Natural killer cell (primary cell): ENCODE measurements around the gene PRODH2. TPM values are rescaled to one million over a fixed set of nuclear protein-coding genes. Genes with fewer than 3 reads are reported as not detected.

Source experiments
- ATAC-seq, 3 donors: fragments of 150-1000 bp in 2 of 3; fragments of 200-7000 bp in 1 of 3; cut with Tn5 transposase; 1 replicate in 1 of 3; 2 replicates in 2 of 3; pipeline ENCODE4 v1.10.0; 2021; ENCODE audit warnings: mild to moderate bottlenecking in 2 of 3, moderate library complexity in 2 of 3
- DNase-seq, 2 donors: peaks; one replicate each; pipeline versions ENCODE4 v3.0.0 to v3.0.0-alpha.2; 2013 to 2021; ENCODE audit warnings: mixed read lengths in 1 of 2
- H3K27ac ChIP-seq: one replicate; pipeline ENCODE4 v1.5.1; 2013; ENCODE audit warnings: mild to moderate bottlenecking, low read length
- H3K27me3 ChIP-seq: one replicate; pipeline ENCODE4 v1.6.1; 2013; ENCODE audit warnings: low read length; ENCODE audit not compliant: control insufficient read depth, insufficient read depth
- H3K36me3 ChIP-seq: one replicate; pipeline ENCODE4 v1.6.1; 2013; ENCODE audit warnings: low read length; ENCODE audit not compliant: control insufficient read depth, insufficient read depth
- H3K4me1 ChIP-seq: one replicate; pipeline ENCODE4 v1.6.1; 2013; ENCODE audit warnings: low read length; ENCODE audit not compliant: control insufficient read depth, insufficient read depth
- H3K4me3 ChIP-seq: one replicate; pipeline ENCODE4 v1.5.1; 2013; ENCODE audit warnings: low read length
- H3K9me3 ChIP-seq: one replicate; pipeline ENCODE4 v1.6.1; 2013; ENCODE audit warnings: low read length; ENCODE audit not compliant: control insufficient read depth, insufficient read depth
- H3K27ac Mint-ChIP-seq, 2 donors: one replicate each; pipeline ENCODE4 v1.8.0; 2022; ENCODE audit warnings: mild to moderate bottlenecking in 2 of 2, mixed read lengths in 2 of 2, moderate library complexity in 1 of 2
- H3K27me3 Mint-ChIP-seq, 2 donors: one replicate each; pipeline ENCODE4 v1.8.0; 2022; ENCODE audit warnings: low read depth in 2 of 2, mixed read lengths in 2 of 2
- H3K36me3 Mint-ChIP-seq: one replicate; pipeline ENCODE4 v1.8.0; 2022; ENCODE audit warnings: mixed read lengths
- H3K4me1 Mint-ChIP-seq, 2 donors: one replicate each; pipeline ENCODE4 v1.8.0; 2022; ENCODE audit warnings: mixed read lengths in 2 of 2
- H3K4me3 Mint-ChIP-seq: one replicate; pipeline ENCODE4 v1.8.0; 2022; ENCODE audit warnings: mild to moderate bottlenecking, moderate library complexity, mixed read lengths
- H3K9me3 Mint-ChIP-seq, 2 donors: one replicate each; pipeline ENCODE4 v1.8.0; 2022; ENCODE audit warnings: mixed read lengths in 2 of 2
- CTCF ChIP-seq: fragments of 200-600 bp; IDR thresholded peaks from one replicate; pipeline ENCODE4 v1.8.0; 2022; ENCODE audit warnings: antibody characterized with exemption
- WGBS: methylation state at CpG from one replicate; pipeline ENCODE4 v1.1.7; 2013; ENCODE audit warnings: missing lambda C conversion rate; ENCODE audit not compliant: insufficient coverage; 5-methylcytosine and 5-hydroxymethylcytosine counted together
- intact Hi-C: fragments of 100-400 bp; cut with micrococcal nuclease; formaldehyde crosslinking; loops from one replicate; pipeline ENCODE4 v1.14.2; 2022
- total RNA-seq, 4 donors: library from RNA; stranded (reverse); fragments of 120-200 nt in 1 of 4; gene quantifications; one replicate each; pipeline versions ENCODE4 v1.2.3 to v1.2.4, GENCODE V29; 2013 to 2022

The PRODH2 gene
- total RNA-seq, 3 donors from 2014 or later (not counting 1 experiment from before 2014, with no cell fraction given) = not detected

- H3K27me3 ChIP-seq = no peaks in the 10 kb centered on the region
- Mint-ChIP-seq H3K27ac (no peak overlapping the region), H3K36me3 (no peaks in the 10 kb centered on the region), H3K4me1 (peaks cover 7 to 10% of the 10 kb centered on the region in 2 donors), H3K27me3 (no peaks in the 10 kb centered on the region), H3K9me3 (no peaks in the 10 kb centered on the region), H3K4me3 (no peak overlapping the region)
- H3K36me3 ChIP-seq = peaks cover 5% of the 10 kb centered on the region
- H3K27ac ChIP-seq = no peak overlapping the region
- WGBS = over 99% methylated on average over 10 of the region's 10 CpGs
- no peak for ATAC-seq
- H3K9me3 ChIP-seq = no peaks in the 10 kb centered on the region
- no peaks in the 10 kb centered on the region for H3K4me1 ChIP-seq
- intact Hi-C loops = no loop called here
- H3K4me3 ChIP-seq = no peak overlapping the region
- no peak for TF ChIP-seq CTCF
- DNase-seq = no peak
Observed at GRCh38 chr19:35785339-35785627, 27.4 kb downstream of the PRODH2 start.

- H3K27ac Mint-ChIP-seq = no peak overlapping the region
- H3K4me3 Mint-ChIP-seq = no peak overlapping the region
- H3K9me3 ChIP-seq = no peaks in the 10 kb centered on the region
- DNase-seq = no peak
- H3K27ac ChIP-seq = no peak overlapping the region
- WGBS = 92% methylated on average over 45 of the region's 45 CpGs
- no peak for TF ChIP-seq CTCF
- H3K36me3 Mint-ChIP-seq = no peaks in the 10 kb centered on the region
- intact Hi-C loops = no loop called here
- H3K9me3 Mint-ChIP-seq = no peaks in the 10 kb centered on the region
- no peak overlapping the region for H3K4me3 ChIP-seq
- no peak for ATAC-seq
- no peaks in the 10 kb centered on the region for H3K27me3 ChIP-seq
- H3K4me1 ChIP-seq = no peaks in the 10 kb centered on the region
- H3K36me3 ChIP-seq = peaks cover 5% of the 10 kb centered on the region
- H3K27me3 Mint-ChIP-seq = no peaks in the 10 kb centered on the region
- peaks cover 7 to 10% of the 10 kb centered on the region in 2 donors for H3K4me1 Mint-ChIP-seq
Observed at GRCh38 chr19:35784503-35785338, 27.9 kb downstream of the PRODH2 start.

GRCh38 chr19:35783469-35784434 is 28.9 kb downstream of the PRODH2 start:
- peak overlapping the region in 1 of 2 donors; percentile 14 for H3K27ac Mint-ChIP-seq
- ATAC-seq = peak in 2 of 3 donors; percentile 29 to 61
- DNase-seq = no peak
- no peaks in the 10 kb centered on the region for H3K27me3 ChIP-seq
- no peaks in the 10 kb centered on the region for H3K27me3 Mint-ChIP-seq
- no peaks in the 10 kb centered on the region for H3K36me3 Mint-ChIP-seq
- no peaks in the 10 kb centered on the region for H3K9me3 Mint-ChIP-seq
- no peaks in the 10 kb centered on the region for H3K4me1 ChIP-seq
- 88% methylated on average over 28 of the region's 28 CpGs for WGBS
- H3K36me3 ChIP-seq = peaks cover 5% of the 10 kb centered on the region
- H3K27ac ChIP-seq = no peak overlapping the region
- no peak for TF ChIP-seq CTCF
- intact Hi-C loops = no loop called here
- no peaks in the 10 kb centered on the region for H3K9me3 ChIP-seq
- no peak overlapping the region for H3K4me3 Mint-ChIP-seq
- no peak overlapping the region for H3K4me3 ChIP-seq
- peaks cover 7 to 10% of the 10 kb centered on the region in 2 donors for H3K4me1 Mint-ChIP-seq
